ENCODE measurements around the gene LHX1.

LHX1 gene

DNA sequence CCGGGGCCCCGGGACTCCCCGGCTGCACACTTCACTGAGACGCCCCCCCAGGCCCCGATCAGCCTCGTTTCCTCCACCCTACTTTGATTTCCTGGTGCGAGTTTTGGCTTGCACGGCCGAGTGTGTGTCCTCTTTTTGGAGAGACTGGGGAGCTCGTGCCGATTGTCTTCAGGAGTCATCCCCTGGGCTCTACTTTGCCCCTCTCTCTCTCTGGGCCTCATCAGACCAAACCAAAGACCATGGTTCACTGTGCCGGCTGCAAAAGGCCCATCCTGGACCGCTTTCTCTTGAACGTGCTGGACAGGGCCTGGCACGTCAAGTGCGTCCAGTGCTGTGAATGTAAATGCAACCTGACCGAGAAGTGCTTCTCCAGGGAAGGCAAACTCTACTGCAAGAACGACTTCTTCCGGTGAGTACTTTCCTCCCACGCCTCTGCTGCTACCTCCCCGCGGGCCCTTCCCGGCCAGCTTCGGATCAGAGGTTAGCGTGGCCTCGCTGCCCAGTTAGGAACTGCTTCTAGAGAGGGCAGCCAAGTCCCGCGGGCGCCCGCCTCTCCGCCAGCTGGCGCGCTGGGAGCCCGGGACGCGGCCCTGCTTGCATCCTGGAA is 787 bp downstream of the LHX1 start:
- DNase-seq (ENCODE audit: low read depth in 2 of 2) = no peak

DNA sequence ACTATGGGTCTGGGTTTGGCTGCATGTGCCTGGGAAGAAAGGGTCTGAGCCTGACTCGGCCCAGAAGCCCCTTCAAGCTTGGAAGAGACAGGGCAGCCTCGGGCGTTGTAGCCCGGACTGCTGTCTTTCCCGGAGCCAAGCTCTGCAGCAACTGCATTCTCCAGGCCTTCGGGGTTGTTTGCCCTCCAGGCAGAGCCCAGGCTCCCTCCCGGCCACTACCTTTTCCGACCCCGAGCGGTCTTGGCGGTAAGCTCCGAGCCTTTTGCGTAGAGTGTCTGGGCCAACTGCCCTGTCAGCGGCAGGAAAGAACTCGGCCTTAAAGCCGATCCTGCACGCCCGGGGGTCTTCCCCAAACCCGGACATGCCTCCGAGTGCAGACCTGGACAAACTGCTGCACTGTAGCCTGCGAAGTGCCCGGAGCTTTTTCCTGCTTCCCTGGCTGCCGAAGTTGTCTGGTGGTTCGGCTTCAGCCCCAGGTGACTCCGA is 1.3 kb downstream of the LHX1 start:
- no peak for DNase-seq (ENCODE audit: low read depth in 2 of 2)

DNA sequence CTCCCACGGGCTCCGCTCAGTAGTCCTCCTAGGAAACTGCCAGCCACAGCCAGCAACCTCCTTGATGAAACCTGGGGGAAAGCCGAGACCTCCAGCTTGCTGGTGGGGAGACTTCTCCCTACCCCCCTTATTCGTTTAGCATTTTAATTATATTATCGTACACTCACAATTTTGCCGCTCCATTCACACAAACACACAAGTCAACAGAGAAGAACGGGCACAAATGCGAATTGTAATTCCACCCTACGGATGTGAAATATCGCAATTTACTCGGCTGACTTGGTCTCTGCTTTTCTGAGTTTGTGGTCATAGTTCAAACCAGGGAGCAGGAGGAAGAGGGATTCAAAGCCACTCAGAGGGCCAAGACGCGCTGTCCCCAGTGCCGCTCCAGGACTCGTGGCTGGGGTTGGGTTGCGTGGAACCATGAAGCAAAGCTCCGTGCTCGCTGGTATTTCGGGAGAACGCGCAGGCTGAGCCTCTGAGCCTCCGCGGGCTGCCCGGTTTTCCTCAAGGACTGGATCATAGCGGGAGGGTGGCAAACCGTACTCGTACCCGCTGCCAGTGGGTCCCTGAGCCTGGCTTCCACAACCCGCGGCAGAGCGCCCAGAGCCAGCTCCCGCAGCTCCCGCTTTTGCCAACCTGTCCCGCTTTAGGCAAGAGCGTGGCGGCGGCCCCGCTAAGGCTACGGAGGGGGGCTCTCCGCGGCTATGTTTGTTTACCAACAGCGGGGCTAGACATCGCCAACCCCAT is 2.0 kb downstream of the LHX1 start:
- DNase-seq (ENCODE audit: low read depth in 2 of 2) = no peak

DNA sequence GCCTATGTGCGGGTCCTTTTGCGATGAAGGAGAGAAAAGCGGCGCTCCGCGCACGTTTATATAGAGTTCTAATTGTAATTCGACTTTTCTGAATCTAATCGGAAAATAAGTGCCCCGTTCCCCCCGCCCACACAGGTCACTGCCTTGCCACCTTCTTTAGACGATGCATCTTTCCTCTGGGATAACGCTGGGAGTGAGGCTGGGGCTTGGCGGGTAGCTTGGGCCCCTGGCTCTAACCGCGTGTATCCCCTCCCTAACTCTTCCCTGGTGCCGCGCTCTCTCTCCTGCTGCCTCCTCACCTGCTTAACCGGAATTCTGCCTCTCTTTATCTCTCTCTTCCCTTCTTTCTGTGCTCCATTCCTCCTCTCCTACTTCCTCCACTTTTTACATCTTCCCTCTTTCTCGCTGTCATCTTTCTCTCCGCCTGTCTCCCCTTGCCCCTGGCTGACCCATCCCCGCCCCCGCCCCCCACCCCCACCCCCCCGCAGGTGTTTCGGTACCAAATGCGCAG is 2.6 kb downstream of the LHX1 start:
- no peak for DNase-seq (ENCODE audit: low read depth in 2 of 2)

DNA sequence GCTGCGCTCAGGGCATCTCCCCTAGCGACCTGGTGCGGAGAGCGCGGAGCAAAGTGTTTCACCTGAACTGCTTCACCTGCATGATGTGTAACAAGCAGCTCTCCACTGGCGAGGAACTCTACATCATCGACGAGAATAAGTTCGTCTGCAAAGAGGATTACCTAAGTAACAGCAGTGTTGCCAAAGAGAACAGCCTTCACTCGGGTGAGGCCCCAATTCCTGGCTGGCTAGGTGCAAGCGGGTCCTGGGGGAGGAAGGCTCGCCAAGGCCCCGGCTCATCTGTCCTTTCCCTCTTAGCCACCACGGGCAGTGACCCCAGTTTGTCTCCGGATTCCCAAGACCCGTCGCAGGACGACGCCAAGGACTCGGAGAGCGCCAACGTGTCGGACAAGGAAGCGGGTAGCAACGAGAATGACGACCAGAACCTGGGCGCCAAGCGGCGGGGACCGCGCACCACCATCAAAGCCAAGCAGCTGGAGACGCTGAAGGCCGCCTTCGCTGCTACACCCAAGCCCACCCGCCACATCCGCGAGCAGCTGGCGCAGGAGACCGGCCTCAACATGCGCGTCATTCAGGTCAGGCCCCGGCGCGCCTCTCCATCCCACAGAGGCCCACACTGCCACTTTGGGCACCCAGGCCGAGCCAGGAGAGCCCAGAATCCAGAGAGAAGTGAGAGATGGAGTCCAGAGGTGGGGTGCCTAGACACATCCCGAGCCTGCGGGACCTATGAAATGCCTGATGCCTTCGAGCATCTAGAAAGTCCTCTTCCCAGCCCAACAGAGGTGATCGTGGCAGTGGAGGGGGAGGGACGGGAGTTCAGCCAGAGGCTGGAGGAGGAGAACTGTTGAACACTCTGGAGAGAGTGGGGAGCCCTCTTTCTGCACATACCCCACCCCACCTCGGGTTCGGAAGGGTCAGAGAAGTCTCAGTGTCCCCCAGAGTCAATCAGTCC is 3.3 kb downstream of the LHX1 start:
- no peak for DNase-seq (ENCODE audit: low read depth in 2 of 2)

DNA sequence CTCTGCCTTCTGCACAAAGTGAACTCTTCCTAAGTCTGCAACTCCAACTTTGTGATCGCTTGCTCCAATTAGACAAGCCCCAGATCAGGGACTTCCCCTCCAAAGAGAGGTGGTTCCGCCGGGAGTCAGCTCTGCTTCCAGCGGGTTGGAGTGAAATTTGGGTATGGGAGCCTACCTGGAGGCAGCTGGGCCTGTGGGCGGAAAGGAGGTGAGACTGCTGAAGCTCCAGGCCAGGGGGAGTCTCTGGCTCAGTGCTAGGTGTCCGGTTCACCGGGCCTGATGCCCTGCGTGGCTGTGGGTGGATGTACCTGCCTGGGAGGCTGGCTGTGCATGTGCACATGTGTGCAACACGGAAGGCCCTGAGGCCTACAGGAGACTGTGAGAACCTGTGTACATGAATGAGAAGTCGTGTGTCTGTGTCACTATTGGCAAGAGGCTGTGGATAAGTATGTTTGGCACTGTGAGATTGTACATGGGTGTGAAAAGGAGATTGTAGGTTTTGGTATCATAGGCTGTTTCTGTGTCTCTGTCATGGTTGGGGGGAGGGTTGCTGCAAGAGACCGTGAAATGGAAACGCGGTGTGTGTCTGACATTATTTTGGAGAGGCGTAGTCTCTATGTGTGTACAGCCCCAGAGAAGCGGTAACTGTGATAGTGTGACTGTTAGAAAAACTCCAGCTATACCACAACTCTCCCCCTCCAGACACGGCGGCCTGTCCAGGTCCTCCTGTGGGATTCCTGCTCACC is 4.2 kb downstream of the LHX1 start:
- no peak for DNase-seq (ENCODE audit: low read depth in 2 of 2)

DNA sequence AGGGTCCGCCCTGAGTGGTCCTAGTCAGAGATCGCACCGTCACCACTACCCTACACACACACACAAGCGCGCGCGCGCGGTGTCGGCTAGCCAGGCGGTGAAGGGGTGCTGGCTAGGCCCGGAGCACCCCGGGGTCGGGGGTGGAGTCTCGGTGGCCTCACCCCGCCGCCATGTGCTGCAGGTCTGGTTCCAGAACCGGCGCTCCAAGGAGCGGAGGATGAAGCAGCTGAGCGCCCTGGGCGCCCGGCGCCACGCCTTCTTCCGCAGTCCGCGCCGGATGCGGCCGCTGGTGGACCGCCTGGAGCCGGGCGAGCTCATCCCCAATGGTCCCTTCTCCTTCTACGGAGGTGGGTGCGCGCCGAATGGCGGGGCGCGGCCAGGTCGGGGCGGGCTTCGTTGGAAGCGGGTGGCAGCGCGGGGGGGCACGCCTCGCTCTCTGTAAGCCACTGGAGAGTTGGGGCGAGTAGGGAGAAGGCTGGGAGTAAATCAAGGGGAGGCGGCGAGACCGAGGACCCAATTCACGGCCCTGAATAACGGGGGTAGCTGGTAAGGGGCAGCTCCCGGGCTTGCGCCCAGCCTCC is 4.8 kb downstream of the LHX1 start:
- DNase-seq (ENCODE audit: low read depth in 2 of 2) = no peak

DNA sequence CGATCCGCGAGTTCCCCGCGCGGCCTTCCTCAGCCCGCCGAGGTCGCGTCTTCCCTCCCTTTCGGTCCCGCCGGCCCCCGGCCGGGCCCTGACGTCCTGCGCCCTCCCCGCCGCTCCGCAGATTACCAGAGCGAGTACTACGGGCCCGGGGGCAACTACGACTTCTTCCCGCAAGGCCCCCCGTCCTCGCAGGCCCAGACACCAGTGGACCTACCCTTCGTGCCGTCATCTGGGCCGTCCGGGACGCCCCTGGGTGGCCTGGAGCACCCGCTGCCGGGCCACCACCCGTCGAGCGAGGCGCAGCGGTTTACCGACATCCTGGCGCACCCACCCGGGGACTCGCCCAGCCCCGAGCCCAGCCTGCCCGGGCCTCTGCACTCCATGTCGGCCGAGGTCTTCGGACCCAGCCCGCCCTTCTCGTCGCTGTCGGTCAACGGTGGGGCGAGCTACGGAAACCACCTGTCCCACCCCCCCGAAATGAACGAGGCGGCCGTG is 5.4 kb downstream of the LHX1 start:
- no peak for DNase-seq (ENCODE audit: low read depth in 2 of 2)

DNA sequence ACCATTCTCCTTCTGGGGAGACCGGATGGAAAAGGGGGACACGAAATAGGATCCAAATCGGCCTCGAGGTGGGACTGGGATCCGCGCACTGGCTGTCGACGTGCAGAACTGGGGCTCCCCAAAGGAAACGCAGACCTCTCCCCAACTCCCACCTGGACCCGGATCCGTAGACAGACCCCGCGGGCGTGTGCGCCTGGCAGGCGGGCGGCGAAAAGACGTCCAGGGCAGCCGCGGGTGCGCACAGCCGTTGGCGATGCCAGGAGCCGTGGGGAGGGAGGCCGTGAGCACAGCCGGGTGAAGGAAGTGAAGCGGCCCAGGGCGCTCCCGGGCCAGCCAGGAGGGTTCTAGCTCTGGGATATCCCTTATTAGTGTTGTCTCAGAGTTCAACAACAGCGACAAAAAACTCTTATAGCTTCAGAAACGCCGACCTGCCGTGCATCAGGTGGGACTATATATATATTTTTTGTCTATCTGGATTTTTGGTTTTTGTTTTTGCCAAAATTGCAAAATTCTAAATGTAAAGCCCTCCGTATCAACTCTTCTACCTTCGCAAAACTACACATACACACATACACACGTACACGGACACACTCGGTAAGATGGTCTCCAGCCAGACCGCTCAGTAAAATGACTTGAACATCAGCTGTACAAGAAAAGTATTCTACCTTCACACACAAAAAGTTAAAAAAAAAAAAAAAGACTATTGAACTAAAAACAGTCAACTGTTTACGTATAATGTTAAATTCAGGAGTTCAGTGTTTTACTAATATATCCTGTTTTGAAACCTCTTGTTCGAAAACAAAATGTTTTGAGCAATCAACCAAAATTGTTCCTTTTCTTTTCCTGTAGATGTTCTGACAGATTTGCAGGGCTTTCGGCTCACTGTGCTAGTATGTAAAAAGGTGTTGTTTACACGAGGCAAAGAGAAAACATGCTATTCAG is 6.2 kb downstream of the LHX1 start:
- no peak for DNase-seq (ENCODE audit: low read depth in 2 of 2)

DNA sequence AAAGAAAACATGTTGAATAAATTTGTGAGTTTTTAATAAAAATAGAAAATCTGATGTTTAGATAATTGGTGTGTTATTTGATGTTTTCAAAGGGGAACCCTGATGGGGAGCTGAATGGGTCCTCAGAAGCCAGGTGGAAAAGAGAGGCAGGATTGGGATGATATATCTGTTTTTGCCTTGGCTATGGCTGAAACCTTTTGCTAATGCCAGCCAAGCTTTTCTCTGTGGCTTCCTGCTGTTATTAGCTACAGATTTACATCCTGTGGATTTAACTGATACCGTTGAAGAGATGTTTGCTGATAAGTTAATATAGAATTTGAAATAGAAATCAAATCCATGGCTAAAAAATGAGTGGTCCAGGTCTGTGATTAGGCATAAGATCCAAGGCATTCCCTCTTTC is 7.3 kb downstream of the LHX1 start:
- DNase-seq (ENCODE audit: low read depth in 2 of 2) = no peak

DNA sequence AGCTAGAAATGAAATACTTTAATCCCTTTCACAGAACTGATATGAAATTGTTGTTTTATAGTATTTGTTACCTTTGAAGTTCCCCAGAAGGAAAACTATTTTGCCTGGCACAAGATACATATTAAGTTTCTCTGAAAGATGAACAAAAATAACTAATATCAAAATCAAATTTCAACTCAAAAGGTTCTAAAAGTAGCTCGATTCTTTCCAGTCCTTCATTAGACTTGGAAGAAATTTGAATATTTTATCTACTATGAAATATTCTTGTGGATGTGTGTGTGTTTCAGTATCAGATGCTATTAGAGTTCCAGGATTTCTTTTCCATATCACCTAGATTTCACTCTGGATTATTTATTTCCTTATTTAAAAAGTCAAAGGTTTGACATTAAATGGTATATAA is 7.9 kb downstream of the LHX1 start:
- no peak for DNase-seq (ENCODE audit: low read depth in 2 of 2)

DNA sequence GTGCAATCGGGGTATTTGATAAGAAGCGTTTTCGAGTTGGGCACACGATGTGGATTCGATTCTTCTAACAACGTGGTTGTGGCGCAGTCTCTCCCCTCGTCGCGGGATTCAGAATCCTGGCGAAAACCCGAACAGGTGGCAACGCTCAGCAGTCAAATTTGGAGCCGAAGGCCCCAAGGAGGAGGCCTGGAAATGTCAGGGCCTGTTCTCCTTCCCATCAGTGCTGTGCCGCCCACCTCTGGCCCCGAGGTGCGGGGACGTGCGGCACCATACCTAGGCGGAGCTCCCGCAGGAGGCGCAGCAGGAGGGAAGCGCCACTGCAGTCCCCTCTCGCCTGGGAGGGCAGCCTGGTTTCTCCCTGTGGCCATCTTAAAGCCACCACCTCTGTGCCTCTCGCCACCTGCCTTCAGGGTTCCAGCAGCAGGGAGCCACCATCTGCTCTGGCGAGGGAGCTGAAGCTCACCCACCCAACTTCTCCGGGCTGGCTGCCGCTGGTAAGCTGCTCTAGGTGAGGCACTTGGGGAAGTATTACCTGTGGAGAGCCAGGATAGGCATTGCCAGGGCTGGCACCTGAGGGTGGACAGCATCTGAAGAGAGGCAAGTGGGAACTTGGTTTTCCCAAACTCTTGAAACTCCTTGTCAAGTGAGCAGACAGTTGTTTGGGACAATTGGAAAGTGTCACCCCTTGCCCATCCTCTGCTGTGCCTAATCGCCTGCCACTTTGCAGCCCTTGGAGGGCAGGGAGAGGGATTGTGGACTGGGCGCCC is 8.9 kb downstream of the LHX1 start:
- no peak for DNase-seq (ENCODE audit: low read depth in 2 of 2)

DNA sequence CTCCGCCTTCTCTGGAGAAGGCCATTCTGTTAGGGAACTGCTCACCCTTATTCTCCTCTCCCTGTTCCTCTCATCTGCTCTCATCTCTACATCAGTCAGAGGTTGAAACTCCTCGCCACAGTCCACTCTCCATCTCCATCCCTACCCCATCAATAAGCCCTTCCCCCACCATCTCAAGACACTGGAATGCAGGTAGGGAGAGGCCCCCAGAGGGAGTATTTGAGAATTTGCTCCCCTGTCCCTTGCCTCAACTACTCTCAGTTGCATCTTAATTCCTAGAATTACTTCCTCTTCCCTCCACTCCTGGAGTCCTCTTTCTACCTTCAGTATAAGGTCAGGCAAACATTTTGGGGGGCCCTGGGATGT is 9.4 kb downstream of the LHX1 start:
- DNase-seq (ENCODE audit: low read depth in 2 of 2) = no peak

DNA sequence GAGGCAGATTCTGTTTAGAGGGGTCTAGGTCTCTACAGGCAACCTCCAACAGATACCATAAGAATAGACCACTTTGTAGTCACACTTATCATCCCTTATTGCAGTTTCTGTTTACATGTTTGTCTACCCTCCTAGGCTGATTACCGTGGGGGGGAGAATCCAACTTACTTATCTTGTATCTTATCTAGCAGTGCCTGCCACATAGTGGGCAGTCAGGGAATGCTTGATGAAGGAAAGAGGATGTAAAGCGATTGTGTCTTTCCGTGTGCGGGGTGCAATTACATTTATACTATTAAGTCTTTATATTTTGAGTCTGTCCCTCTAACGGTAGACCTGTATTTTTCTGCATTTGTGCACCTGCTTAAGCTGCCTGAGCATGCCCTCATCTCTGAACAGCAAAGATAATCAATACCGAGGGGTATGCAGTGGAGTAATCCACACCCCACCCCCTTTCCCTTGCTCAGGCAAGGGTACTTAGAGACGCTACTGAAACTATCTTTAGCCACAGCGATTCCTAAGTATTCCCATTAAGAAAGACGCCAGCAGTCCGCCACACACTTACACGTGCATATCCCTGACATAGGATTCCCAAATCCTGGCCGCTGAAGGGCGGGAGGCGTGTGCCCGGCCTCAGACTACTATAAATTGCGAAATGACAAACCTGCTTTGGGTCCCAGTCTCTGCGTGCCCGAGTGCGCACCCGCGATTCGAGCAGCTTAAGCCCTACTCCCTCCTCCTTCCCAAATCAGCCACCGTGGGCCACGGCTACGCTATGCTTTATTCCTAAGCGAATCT is 10.8 kb downstream of the LHX1 start:
- DNase-seq (ENCODE audit: low read depth in 2 of 2) = peak in 1 of 2 experiments; percentile 1

DNA sequence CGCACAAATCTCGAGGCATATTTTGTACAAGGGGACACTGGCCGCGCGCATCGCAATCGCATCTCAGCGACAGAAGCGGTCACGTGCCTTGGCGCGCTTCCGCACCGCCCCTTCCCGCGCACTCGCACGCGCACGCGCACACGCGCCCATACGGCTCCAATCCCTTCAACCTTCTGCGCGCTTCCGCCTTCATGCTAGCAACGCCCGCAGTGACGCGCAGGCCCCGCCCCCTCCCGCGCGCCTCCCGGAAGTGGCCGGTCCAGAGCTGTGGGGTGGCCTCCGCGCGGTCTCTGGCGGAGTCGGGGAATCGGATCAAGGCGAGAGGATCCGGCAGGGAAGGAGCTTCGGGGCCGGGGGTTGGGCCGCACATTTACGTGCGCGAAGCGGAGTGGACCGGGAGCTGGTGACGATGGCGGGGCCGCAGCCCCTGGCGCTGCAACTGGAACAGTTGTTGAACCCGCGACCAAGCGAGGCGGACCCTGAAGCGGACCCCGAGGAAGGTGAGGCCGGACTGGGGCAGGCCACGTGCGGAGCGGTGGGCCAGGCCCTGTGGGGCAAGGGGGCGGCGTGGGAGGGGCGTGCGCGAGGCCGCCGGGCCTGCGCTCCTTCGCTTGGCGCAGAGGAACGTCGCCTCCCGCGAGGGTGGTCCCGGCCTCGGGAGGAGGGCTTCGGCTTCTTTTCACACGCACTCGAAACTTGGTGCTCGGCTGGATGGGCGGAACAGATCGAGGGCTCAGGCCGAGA is 11.6 kb downstream of the LHX1 start, which contains the start of gene AATF:
Gene AATF, plus strand, starts transcription at position 238 of the 744 bp plus-strand sequence. Its CDS starts 172 bp downstream, at position 410.
- peak; percentile 88 to 91 for DNase-seq (ENCODE audit: low read depth in 2 of 2)

DNA sequence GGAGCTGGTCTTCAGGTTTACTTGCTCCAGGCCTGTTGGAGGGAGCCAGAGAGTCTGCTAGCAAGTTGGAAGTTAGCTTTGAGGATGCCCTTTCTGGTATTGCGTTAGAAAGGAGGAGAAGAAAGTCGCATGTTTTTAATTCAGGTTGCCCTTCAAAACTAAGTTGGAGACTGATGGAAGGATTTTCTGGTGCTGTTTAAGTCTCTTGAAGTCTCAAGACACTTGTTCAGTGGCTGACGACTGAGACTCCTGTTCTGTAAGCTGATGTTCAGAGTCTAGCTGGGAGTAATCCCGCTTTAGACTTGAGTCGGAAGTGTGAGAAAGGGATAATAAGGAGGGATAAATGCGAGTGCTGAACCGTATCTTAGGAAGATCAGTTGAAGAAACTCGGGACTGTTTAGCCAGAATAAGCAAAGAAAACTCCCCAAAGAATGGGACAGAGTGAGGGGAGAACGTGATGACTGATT is 12.2 kb downstream of the LHX1 start:
- DNase-seq (ENCODE audit: low read depth in 2 of 2) = peak in 1 of 2 experiments; percentile 10

DNA sequence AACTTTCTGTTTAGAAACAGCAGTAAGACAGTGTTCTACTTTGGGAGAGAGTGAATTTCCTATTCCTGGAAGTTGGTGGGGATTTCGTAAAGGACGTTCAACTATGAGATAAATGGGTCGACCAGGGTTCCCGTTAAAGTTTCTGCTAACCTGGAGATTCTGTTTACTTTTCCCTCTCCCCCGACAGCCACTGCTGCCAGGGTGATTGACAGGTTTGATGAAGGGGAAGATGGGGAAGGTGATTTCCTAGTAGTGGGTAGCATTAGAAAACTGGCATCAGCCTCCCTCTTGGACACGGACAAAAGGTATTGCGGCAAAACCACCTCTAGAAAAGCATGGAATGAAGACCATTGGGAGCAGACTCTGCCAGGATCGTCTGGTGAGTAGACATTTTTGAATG is 12.8 kb downstream of the LHX1 start:
- DNase-seq (ENCODE audit: low read depth in 2 of 2) = no peak

Data from fibroblast of skin of left biceps (primary cell).